Tibial artery (tissue), 4 donors: ENCODE data around the gene MXD4.

Source experiments
- DNase-seq, 2 donors: peaks; one replicate each; pipeline ENCODE4 v3.0.0-alpha.2; 2019
- H3K27ac ChIP-seq, 2 donors: fragments of 200-600 bp; sonication (generic) in 1 of 2; 1 replicate in 1 of 2; 2 replicates in 1 of 2; pipeline ENCODE4 v1.5.1; 2018 to 2019; ENCODE audit warnings: mild to moderate bottlenecking in 1 of 2
- H3K27me3 ChIP-seq, 2 donors: fragments of 200-600 bp; sonication (generic) in 1 of 2; one replicate each; pipeline versions ENCODE4 v1.5.1 to v1.6.0; 2016 to 2019
- H3K36me3 ChIP-seq, 3 donors: fragments of 200-600 bp; sonication (generic) in 2 of 3; one replicate each; pipeline ENCODE4 v1.5.1; 2016 to 2019; ENCODE audit warnings: mild to moderate bottlenecking in 2 of 3
- H3K4me1 ChIP-seq, 4 donors: fragments of 200-600 bp; sonication (generic) in 2 of 4; 1 replicate in 3 of 4; 2 replicates in 1 of 4; pipeline ENCODE4 v1.5.1; 2016 to 2019
- H3K4me3 ChIP-seq, 2 donors: fragments of 200-600 bp; sonication (generic) in 1 of 2; 1 replicate in 1 of 2; 2 replicates in 1 of 2; pipeline ENCODE4 v1.5.1; 2018 to 2019; ENCODE audit warnings: mild to moderate bottlenecking in 2 of 2
- H3K9me3 ChIP-seq, 3 donors: fragments of 200-600 bp; sonication (generic) in 1 of 3; one replicate each; pipeline ENCODE4 v1.5.1; 2016 to 2019
- CTCF ChIP-seq, 2 experiments: fragments of 200-600 bp in 1 of 2; fragments of 450-650 bp in 1 of 2; IDR thresholded peaks; one replicate each; pipeline ENCODE4 v1.5.1; 2017 to 2019; ENCODE audit warnings: antibody characterized with exemption in 2 of 2, mild to moderate bottlenecking in 1 of 2, moderate library complexity in 1 of 2
- intact Hi-C: fragments of 100-400 bp; cut with DNase I; formaldehyde crosslinking; loops from one replicate; pipeline ENCODE4 v1.15.0; 2023; ENCODE audit warnings: low total_unique reads

The MXD4 gene

GRCh38 chr4:2283199-2283711 is 21.3 kb upstream of the MXD4 start:
- Histone ChIP-seq H3K27ac (no peak overlapping the region), H3K36me3 (no peaks in the 10 kb centered on the region), H3K27me3 (no peaks in the 10 kb centered on the region), H3K9me3 (no peaks in the 10 kb centered on the region), H3K4me3 (no peak overlapping the region), H3K4me1 (no peaks in the 10 kb centered on the region)
- intact Hi-C loops, result no loop called here
- TF ChIP-seq CTCF (IDR thresholded peaks at IDR 0.05), result no peak
- DNase-seq, result no peak

- no peaks in the 10 kb centered on the region for H3K27me3 ChIP-seq
- no peak overlapping the region for H3K27ac ChIP-seq
- no peaks in the 10 kb centered on the region for H3K4me1 ChIP-seq
- H3K4me3 ChIP-seq, result no peak overlapping the region
- no peaks in the 10 kb centered on the region for H3K36me3 ChIP-seq
- H3K9me3 ChIP-seq, result no peaks in the 10 kb centered on the region
- no peak for TF ChIP-seq CTCF (IDR thresholded peaks at IDR 0.05)
- intact Hi-C loops, result no loop called here
- no peak for DNase-seq
These were observed 19.9 kb upstream of the MXD4 start for GRCh38 chr4:2281575-2282343.

- Histone ChIP-seq H3K4me3 (no peak overlapping the region), H3K4me1 (no peaks in the 10 kb centered on the region), H3K27ac (no peak overlapping the region), H3K36me3 (no peaks in the 10 kb centered on the region), H3K27me3 (no peaks in the 10 kb centered on the region), H3K9me3 (no peaks in the 10 kb centered on the region)
- intact Hi-C loops, result no loop called here
- TF ChIP-seq CTCF (IDR thresholded peaks at IDR 0.05), result no peak
- no peak for DNase-seq
These were observed 18.8 kb upstream of the MXD4 start for GRCh38 chr4:2280531-2281300.

GRCh38 chr4:2277956-2278355 is 16.0 kb upstream of the MXD4 start:
- DNase-seq, result no peak
- Histone ChIP-seq H3K27me3 (no peaks in the 10 kb centered on the region), H3K36me3 (peaks cover 0 to 7% (median 0%) of the 10 kb centered on the region in 3 donors), H3K27ac (no peak overlapping the region), H3K4me1 (no peaks in the 10 kb centered on the region), H3K9me3 (no peaks in the 10 kb centered on the region), H3K4me3 (no peak overlapping the region)
- intact Hi-C loops, result no loop called here
- no peak for TF ChIP-seq CTCF (IDR thresholded peaks at IDR 0.05)

GRCh38 chr4:2276581-2277325 is 14.8 kb upstream of the MXD4 start:
- Histone ChIP-seq H3K27ac (no peak overlapping the region), H3K27me3 (no peaks in the 10 kb centered on the region), H3K4me1 (no peaks in the 10 kb centered on the region), H3K36me3 (peaks cover 0 to 7% (median 0%) of the 10 kb centered on the region in 3 donors), H3K4me3 (no peak overlapping the region), H3K9me3 (no peaks in the 10 kb centered on the region)
- intact Hi-C loops, result no loop called here
- no peak for TF ChIP-seq CTCF (IDR thresholded peaks at IDR 0.05)
- no peak for DNase-seq
